Loucy (cell line): ENCODE measurements around the gene CEP131.

Experiments
- CTCF ChIP-seq: fragments of 200-600 bp; sonication (generic); conservative IDR thresholded peaks from 2 replicates; pipeline ENCODE4 v1.5.1; 2014; ENCODE audit warnings: mild to moderate bottlenecking, antibody characterized with exemption, low read length
- EZH2phosphoT487 ChIP-seq: fragments of 200-600 bp; IDR thresholded peaks from 2 replicates; pipeline ENCODE4 v1.6.1; 2018; ENCODE audit warnings: antibody characterized with exemption, mild to moderate bottlenecking, moderate library complexity, borderline replicate concordance

- TF ChIP-seq CTCF, result no peak
- no peak for TF ChIP-seq EZH2phosphoT487
Observed at GRCh38 chr17:81140018-81140417, 82.7 kb downstream of the CEP131 start.
